GM18507 (cell line): ENCODE data around the gene TMEM132D.

Source experiments
- DNase-seq: peaks from one replicate; pipeline ENCODE4 v3.0.0; 2011; ENCODE audit warnings: low read depth; ENCODE audit not compliant: insufficient read length; ENCODE audit errors: extremely low spot score
- FAIRE-seq: peaks from 2 replicates; lab custom pipeline; 2011; peaks lifted over from hg19 to GRCh38; lab: Jason Lieb, UNC

Gene TMEM132D

DNA sequence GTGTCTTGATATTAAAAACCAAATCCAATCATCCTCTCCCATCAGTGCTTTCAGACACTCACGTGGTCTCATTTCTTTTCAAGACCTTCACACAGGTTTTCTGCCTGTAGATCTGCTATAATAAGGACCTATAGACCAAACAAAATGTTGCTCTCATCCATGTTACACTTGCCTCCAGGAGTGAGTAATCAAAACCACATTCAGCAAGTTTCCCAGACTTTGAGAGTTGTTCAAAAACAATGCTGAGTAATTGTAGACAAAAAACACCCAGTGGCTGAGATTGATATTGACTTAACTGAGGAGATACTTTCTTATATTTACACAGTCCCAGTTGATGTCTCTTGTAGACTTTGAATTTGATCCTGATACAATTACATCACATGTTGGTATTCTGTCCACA, 383.1 kb downstream of the TMEM132D start:
- FAIRE-seq (no peak), DNase-seq (no peak)

DNA sequence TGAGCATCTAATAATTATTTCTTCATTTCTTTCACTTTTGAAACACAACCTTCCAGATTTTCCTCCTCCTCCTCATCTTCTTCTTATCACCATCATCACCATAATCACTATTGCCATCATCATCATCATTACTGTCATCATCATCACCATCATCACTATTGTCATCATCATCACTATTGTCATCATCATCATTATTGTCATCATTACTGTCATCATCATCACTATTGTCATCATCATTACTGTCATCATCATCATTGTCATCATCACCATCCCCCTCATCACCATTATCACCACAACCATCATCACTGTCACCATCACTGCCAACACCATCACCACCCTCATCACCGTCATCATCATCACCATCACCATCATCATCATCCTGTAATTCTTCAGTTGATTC, 400.0 kb downstream of the TMEM132D start:
- FAIRE-seq (no peak), DNase-seq (no peak)

DNA sequence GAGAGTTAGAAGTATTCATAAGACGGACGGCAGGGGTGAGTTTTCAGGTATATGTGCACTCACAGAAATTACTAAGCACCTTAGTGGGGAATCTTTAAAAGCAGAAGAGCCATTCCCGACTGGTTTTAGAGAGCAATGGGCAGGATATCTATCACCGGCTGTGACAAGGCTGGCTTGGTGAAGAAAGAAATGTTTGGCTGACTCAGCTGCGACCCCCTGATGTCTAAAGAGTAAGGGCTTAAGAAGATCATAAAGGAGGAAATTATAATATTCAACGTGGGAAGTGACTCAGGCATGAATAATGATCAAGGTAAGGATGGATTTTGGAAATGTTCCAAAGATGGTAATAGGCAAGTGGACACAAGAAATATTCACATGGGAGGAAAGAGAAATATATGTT, 407.6 kb downstream of the TMEM132D start:
- DNase-seq (no peak), FAIRE-seq (no peak)

DNA sequence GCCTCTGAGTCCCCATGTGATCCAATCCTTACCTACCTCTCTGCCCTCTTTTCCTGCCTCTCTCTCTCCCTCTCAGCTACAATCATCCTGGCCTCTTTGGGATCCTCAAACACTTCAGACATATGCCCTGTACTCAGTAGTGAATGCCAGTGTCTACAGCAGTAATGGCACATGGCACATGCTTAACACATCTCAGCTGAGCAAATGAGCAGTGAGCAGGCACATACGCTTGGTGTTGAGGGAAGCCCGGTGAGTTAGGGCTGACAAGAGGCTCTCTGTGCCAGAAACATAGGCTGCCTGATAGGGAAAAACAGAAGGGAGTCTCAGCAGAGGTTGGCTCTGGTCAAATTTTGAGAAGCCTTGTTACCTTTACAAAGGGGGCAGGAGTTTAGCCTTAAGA, 409.1 kb downstream of the TMEM132D start:
- FAIRE-seq (no peak), DNase-seq (no peak)

DNA sequence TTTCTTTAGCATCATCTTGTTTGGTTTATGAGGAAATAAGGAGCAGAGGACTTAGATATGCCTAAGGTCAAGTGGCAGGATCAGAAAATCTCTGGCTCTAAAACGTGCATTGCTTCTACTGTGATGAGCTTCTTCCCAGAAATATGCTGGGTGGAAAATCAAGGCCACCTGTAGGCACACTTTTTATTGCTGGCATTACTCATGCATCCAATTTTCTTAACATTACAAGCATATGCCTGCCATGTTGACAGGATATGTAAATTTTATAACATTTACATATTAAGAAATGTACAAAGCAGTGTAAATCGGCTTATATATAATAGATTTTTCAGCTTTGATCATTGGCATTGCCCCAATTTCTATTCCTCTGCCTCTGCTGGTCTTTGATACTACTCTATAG, 409.6 kb downstream of the TMEM132D start:
- FAIRE-seq (no peak), DNase-seq (no peak)

DNA sequence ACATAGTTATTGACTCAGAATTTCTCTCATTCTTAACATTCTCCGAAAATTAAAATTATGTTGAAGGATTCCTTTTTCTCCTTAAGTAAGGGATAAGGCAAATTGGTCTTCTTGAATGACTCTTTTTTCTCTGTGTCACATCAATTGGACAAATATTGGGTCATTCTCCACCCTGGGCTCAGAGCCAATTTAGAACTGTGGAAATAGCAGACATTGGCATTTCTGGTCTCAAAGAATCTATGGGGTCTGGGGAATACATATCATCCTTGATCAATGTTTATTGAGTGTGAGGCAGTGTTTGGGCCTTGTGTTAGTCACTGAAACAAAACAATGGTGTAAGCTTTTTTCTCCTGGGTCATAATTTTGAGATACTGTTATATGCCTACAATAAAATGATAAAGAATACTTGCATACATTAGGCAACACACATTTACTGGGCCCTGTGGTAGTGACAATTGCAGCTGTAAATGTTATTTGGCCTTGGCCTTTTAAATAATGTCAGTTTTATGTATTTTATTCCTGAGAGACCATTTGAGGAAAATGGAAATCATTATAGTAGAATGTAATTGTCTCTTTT, 414.6 kb downstream of the TMEM132D start:
- FAIRE-seq: no peak
- DNase-seq: no peak

DNA sequence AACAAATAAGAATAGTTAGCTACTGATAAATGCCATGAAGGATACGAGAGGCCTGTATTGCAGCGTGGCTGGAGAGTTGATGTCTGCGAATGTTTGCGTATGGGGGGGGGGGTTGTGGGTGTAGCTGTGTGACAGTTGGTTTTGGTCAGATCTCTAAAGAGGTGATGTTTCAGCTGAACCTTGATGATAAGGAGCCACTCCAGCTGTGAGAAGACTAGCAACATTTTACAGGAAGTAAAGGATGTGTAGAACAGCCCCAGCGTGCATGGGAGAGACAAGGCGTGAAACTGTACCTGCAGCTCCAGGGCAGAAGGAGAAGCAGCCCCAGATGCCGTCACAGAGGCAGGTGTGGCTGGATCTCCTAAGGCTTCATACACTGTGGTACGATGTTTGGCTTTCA, 416.9 kb downstream of the TMEM132D start:
- FAIRE-seq (no peak), DNase-seq (no peak)

DNA sequence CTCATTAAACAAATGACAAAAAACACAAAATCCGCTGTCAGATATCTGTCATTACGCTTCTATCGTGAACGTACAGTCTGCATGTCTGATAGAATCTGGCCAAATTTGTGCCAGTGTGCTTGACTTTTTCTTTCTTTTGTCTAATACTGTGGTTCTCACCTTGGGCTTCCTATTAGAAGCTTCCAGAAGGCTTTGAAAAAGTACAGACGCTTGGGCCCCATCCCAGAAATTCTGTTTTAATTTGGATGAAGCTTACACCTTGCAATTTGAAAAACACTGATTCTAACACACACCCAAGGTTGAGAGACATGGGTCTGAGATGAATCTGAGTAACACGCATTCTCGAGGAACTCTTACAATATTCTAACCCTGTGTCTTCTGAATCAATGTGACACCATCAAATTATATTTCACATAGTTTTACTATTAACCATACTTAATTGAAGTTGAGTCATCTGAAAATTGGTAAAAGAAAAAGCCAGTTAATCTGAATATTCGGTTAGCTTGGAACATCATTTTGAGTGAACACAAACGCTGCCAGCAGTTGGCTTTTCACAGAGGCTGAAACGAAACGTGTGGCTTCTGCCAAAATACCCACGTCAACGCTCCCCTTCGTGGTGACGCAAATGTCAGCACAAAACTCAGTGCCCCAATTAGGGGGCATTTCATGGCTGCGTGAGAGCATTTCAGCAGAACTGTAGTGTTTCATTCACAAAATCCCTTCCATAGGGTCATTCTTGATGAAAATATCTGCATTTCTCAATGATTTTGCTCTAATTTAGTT, 420.5 kb downstream of the TMEM132D start:
- FAIRE-seq (no peak), DNase-seq (no peak)

DNA sequence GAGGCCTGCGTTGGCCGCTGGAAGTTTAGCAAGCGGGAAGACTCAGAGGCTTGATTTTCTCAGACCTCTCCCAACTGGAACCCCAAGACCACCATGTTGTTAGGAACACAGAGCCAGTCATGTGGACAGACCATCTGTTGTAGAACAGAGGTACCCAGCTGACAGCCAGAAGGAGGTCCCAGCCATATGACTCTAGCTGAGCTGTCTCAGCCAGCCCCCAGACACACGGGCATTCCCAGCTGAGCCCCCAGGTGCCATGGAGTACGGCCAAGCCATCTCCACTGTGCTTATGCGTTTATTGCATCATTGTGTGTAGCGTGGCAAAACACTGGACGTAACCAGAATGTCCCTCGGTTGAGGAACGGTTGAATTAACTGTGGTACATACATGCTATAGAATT, 421.9 kb downstream of the TMEM132D start:
- DNase-seq (no peak), FAIRE-seq (no peak)

DNA sequence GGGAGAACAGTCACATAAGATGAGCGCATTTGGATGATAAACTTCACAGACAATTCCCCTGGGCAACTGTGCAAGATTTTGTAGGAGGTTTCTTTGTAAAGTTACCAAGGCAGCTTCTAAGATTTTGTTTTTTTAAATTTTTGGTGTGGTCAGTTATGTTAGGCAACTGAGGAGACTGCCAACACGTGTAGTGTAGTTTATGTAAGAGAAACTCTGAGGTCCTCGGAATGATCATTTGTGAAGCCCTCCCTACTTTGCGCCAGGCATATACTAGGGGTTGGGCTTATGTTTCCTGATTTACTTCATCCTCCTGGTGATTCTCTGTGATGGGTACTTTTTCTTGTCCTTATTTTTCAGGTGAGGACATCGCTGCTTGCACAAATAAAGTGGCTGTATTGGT, 433.6 kb downstream of the TMEM132D start:
- DNase-seq (no peak), FAIRE-seq (no peak)

DNA sequence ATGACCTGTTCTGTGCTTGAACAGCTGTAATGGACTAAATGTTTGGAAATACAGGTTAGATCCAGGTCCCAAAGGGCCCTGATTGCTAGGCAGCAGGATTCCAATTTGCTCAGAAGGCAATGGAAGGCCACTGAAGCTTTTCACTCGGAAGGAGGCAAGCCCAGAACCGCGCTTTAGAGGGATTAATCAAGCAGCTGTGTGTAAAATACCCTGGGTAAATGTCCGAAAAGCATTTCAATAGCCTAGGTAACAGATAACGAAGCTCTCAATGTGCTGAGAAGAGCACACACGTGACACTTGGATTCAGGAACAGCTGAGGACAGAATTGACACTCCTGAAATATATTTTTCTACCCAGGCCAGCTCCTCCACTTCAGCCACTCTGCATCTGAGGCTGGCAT, 436.1 kb downstream of the TMEM132D start:
- no peak for FAIRE-seq
- DNase-seq: no peak

DNA sequence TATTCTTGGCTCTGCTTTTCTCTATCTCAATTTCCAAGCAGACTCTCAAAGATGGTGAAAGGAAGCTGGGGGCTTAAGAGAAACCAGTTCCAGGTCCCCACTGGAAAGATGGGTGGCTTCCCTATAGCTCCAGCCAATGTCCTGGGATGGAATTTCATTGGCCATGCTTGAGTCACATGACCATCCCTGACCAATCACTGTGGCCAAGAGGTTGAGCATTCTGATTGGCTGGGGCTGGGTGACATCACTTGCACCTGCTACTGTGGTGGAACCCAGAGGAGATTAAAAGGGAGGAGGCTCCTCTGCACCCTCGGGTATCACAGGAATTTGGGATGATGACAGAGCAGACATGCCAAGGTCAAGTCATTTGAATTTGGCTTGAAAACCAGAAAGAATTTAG, 436.5 kb downstream of the TMEM132D start:
- DNase-seq (no peak), FAIRE-seq (no peak)

DNA sequence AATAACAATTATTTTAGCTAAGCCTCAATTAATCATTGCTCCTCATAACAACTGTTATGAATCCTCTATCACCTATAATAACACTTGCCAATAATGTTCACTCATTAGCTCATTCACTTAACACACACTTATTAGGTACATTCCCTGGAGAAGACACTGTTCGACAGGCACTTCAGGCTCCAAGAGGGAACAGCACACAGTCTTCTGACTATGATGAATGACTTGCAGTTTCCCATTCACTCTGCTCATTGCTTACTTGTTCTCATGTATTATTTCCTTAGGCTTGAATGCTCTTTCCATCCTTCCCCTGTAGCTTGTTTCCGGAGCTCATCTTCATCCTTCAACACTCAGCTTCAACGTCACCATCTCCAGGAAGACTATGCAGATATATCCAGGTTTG, 437.3 kb downstream of the TMEM132D start:
- no peak for FAIRE-seq
- DNase-seq: no peak

DNA sequence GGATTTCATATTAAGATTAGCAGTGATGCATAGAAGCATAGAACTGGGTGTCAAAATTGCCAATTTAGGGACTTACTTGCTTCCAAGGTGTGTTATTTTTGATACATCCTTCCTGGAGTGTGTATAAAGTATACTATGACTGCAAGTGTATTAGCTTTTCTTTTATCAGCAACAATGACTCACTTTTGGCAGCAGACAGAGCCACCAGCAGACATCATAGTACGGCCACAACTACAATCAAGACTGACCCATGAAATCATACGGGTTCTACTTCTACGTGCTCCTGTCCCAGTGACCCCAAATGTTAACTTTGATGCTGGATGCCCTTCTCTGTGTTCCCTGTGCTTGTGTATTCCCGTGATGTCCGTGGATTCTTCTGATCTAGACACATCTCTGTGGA, 443.9 kb downstream of the TMEM132D start:
- no peak for DNase-seq
- FAIRE-seq: no peak

DNA sequence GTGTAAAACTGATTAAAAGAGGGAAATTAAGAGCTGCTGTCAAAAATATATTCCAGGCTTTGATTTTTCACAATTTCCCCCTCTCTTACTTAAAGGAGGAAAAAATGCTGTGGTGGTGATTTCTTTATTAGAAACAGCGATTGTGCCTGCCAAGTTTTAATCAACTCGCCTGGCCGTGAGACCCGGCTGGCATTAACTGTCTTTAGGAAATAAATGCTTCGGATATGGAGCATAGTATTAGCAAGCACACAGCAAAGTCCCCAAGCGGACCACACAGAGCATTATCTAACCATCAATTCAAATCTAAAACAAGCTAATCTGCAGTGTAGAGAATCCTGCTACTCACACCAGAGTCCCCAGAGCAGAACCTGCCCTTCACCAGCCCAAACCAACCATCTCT, 457.1 kb downstream of the TMEM132D start:
- no peak for FAIRE-seq
- no peak for DNase-seq

DNA sequence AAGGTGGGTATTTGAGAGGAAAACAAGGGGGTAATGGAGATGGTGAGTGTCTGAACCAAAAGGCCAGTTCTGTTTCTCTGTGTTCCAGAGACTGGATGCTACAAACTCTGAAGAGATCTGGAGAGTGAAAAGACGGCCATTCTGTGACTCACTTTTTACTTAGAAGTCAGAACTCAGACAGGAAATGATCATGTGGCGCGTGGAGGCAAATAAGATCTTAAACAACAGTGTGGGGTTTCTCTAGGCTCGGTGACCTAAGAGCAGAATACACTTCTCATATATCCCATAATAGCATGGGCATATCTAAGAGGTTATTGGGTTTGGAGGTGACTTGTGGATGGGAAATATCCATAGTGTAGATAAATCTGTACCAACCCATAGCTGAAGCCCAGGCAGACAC, 463.5 kb downstream of the TMEM132D start:
- DNase-seq (no peak), FAIRE-seq (no peak)

DNA sequence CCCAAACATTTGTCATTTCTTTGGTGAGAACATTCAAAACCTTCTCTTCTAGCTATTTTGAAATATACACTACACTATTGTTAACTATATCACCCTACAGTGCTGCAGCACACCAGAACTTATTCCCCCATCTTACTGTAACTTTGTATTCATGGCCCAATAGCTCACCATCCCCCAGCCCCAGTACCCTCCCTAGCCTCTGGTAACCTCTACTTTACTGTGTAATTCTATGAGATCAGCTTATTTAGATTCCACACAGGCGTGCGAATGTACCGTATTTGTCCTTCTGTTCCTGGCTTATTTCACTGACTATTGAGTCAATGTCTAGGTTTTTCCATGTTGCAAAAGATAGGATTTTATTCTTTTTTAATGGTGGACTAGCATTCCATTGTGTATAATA, 469.0 kb downstream of the TMEM132D start:
- DNase-seq (no peak), FAIRE-seq (no peak)

DNA sequence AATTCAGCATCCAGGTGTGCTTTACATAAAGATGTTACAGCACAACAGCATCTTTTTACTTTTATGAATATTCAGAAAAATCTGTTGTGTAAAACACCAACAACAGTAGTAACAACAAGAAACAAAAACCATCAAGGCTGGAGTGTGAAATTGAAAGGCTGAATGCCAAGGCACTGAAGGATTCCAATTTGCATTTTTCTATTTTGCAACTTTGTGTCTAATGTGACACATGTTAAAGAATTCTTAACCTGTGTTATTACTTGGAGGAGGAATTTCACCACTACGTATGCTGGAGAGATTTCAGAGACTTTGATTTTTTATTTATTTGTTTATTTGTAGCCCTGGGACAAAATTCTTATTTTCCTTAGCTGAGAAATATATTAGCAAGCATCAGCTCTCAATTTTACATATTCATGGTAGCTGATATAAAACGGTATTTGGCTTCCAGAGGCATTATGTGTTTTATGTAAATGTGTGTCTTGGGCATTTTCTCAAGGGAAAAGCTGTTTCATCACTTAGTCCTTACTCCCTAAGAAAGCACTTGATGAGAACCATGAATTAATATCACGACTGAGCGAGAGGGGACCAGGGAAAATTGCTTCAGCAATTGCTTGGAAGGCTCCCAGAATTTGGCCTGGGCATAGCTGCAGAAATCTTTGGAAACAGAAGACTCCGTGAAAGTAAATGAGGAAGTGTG, 475.4 kb downstream of the TMEM132D start:
- DNase-seq: no peak
- FAIRE-seq: no peak

DNA sequence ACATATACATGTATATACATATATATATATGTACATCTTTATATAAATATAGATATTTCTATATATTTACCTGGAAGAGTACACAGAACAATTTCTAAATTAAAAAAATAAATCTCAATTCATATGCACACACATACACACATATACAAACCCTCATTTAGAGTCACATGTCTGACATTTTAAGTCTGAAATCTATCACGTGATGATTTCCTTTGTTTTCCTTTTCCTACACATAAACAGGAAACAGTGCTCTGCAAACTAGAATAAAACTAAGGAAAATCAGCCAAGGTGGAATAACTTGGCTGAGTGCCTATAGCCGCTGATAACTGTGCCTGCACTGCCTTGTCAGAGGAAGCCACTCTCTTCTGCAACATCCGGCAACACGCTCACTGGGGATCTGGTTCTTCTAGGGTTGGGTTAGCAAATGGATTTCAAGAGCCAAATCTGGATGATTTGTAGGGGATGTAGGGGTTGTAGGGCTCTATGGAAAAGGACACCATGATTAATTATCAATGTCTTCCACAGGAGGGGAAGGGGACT, 480.7 kb downstream of the TMEM132D start:
- DNase-seq (no peak), FAIRE-seq (no peak)

DNA sequence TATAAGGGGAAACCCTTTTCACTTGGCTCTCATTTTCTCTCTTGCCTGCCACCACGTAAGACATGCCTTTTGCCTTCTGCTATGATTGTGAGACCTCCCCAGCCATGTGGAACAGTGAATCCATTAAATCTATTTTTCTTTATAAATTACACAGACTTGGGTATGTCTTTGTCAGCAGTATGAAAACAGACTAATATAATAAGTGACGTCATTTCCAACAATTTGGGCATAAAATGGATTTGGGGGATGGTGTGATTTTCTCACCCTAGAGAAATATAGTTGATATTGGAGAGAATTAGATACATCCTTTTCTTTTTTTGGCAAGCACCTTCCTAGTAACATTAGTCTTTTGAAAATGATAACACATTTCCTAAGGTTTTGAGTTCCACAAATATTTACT, 490.5 kb downstream of the TMEM132D start:
- no peak for FAIRE-seq
- no peak for DNase-seq

DNA sequence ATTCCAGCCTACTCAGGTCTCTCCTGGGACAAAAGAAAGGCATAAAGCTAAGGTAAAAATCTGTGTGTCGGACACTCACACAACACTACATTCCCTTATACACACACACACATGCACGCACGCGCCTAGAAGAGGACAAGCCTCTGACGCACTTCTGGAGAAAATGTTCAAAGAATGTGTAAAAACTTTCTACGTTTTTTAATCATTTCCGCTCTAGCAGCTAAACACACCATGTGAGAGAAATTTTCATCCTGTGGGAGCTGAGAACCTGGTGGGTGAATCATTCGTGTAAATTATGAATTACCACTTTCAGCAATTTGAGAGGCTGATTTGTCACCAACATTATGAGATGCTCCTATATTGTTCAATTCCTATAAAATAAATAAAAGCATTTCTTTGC, 494.5 kb downstream of the TMEM132D start:
- FAIRE-seq (no peak), DNase-seq (no peak)
